ENCODE results near the gene TTLL8. TPM values are rescaled to one million over a fixed set of nuclear protein-coding genes. Genes with fewer than 3 reads are reported as not detected.
A peak's percentile ranks its signal among the peaks of the same experiment; 100 is the strongest.

TTLL8 gene
- total RNA-seq, 4 donors from 2014 or later, result not detected

- peak in 1 of 2 donors; percentile 82 for DNase-seq (ENCODE audit: low spot score in 2 of 2)
These were observed 62.6 kb downstream of the TTLL8 start for GRCh38 chr22:49995361-49996118.

GRCh38 chr22:49995041-49995360, 63.1 kb downstream of the TTLL8 start:
- DNase-seq (ENCODE audit: low spot score in 2 of 2), result peak in 1 of 2 donors; percentile 75
- intact Hi-C loops (cut with DNase I; ENCODE audit: low total_unique reads), result no loop called here
- 79 to 100% methylated on average over 1 to 2 of the region's 3 CpGs for WGBS, 2 donors
- TF ChIP-seq POLR2A (IDR thresholded peaks at IDR 0.05) (no peak), CTCF (IDR thresholded peaks at IDR 0.05) (no peak)
- H3K4me3 ChIP-seq (ENCODE audit: low read depth, poor library complexity, severe bottlenecking), result no peak overlapping the region

More at GRCh38 chr22:49995361-49996118, 62.6 kb downstream of the TTLL8 start:
- intact Hi-C loops (cut with DNase I; ENCODE audit: low total_unique reads), result no loop called here
- TF ChIP-seq POLR2A (IDR thresholded peaks at IDR 0.05), result no peak
- TF ChIP-seq CTCF (IDR thresholded peaks at IDR 0.05), result no peak
- H3K4me3 ChIP-seq (ENCODE audit: low read depth, poor library complexity, severe bottlenecking), result no peak overlapping the region
- 77 to 85% methylated on average over 8 to 9 of the region's 10 CpGs for WGBS, 2 donors

- 92 to 94% methylated on average over 15 to 21 of the region's 21 CpGs for WGBS, 2 donors
- peak in 1 of 2 donors; percentile 81 for DNase-seq (ENCODE audit: low spot score in 2 of 2)
- intact Hi-C loops (cut with DNase I; ENCODE audit: low total_unique reads), result no loop called here
- no peak overlapping the region for H3K4me3 ChIP-seq (ENCODE audit: low read depth, poor library complexity, severe bottlenecking)
- TF ChIP-seq CTCF (IDR thresholded peaks at IDR 0.05) (no peak), POLR2A (IDR thresholded peaks at IDR 0.05) (no peak)
These were observed 63.6 kb downstream of the TTLL8 start for GRCh38 chr22:49994361-49995040.

GRCh38 chr22:49993649-49994360, 64.3 kb downstream of the TTLL8 start:
- TF ChIP-seq CTCF (IDR thresholded peaks at IDR 0.05) (no peak), POLR2A (IDR thresholded peaks at IDR 0.05) (no peak)
- intact Hi-C loops (cut with DNase I; ENCODE audit: low total_unique reads), result no loop called here
- no peak overlapping the region for H3K4me3 ChIP-seq (ENCODE audit: low read depth, poor library complexity, severe bottlenecking)
- DNase-seq (ENCODE audit: low spot score in 2 of 2), result peak in 1 of 2 donors; percentile 84
- 65 to 76% methylated on average over 9 to 10 of the region's 11 CpGs for WGBS, 2 donors

- intact Hi-C loops (cut with DNase I; ENCODE audit: low total_unique reads), result no loop called here
- DNase-seq (ENCODE audit: low spot score in 2 of 2), result peak in 1 of 2 donors; percentile 88
- TF ChIP-seq CTCF (IDR thresholded peaks at IDR 0.05) (no peak), POLR2A (IDR thresholded peaks at IDR 0.05) (no peak)
- H3K4me3 ChIP-seq (ENCODE audit: low read depth, poor library complexity, severe bottlenecking), result no peak overlapping the region
- WGBS, 2 donors, result 38 to 40% methylated on average over 15 to 21 of the region's 23 CpGs
These were observed 65.0 kb downstream of the TTLL8 start for GRCh38 chr22:49992921-49993648.

All from lower leg skin (tissue), 4 donors.